T-helper 1 cell treated with Interleukin-12 subunit alpha and Interleukin-12 subunit beta and Interleukin-4 antibody, amounts not matched to agents 30 μg/mL and 1 μg/mL, for 36 hours (primary cell): Measurements from ENCODE around the gene MBOAT2.
"Not testable (repeated sequence)": the region's sequence is repeated elsewhere in the genome, so short reads cannot be mapped to it uniquely, and the experiment has no call there.

Source experiments
- H3K27ac Mint-ChIP-seq: one replicate; pipeline ENCODE4 v1.8.0; 2021; ENCODE audit warnings: mild to moderate bottlenecking, mixed read lengths
- H3K27me3 Mint-ChIP-seq: one replicate; pipeline ENCODE4 v1.8.0; 2021; ENCODE audit warnings: low read depth, mixed read lengths
- H3K36me3 Mint-ChIP-seq: one replicate; pipeline ENCODE4 v1.8.0; 2021; ENCODE audit warnings: low read depth, mixed read lengths
- H3K4me1 Mint-ChIP-seq: one replicate; pipeline ENCODE4 v1.8.0; 2021; ENCODE audit warnings: low read depth, mixed read lengths
- H3K4me3 Mint-ChIP-seq: one replicate; pipeline ENCODE4 v1.8.0; 2021; ENCODE audit warnings: mild to moderate bottlenecking, moderate library complexity, mixed read lengths
- H3K9me3 Mint-ChIP-seq: one replicate; pipeline ENCODE4 v1.8.0; 2021; ENCODE audit warnings: mixed read lengths

MBOAT2 gene

GRCh38 chr2:8992643-8993042, 10.8 kb downstream of the MBOAT2 start:
- Mint-ChIP-seq H3K27ac (no peak overlapping the region), H3K36me3 (no peaks in the 10 kb centered on the region), H3K27me3 (peaks cover 29% of the 10 kb centered on the region), H3K9me3 (no peaks in the 10 kb centered on the region), H3K4me3 (no peak overlapping the region), H3K4me1 (no peaks in the 10 kb centered on the region)

- H3K27ac Mint-ChIP-seq, result no peak overlapping the region
Observed at GRCh38 chr2:8989536-8990079, 13.9 kb downstream of the MBOAT2 start.

GRCh38 chr2:8987410-8987809, 16.1 kb downstream of the MBOAT2 start:
- H3K4me3 Mint-ChIP-seq, result no peak overlapping the region
- no peaks in the 10 kb centered on the region for H3K36me3 Mint-ChIP-seq
- H3K27me3 Mint-ChIP-seq, result peaks cover 26% of the 10 kb centered on the region
- H3K9me3 Mint-ChIP-seq, result no peaks in the 10 kb centered on the region
- no peak overlapping the region for H3K27ac Mint-ChIP-seq
- no peaks in the 10 kb centered on the region for H3K4me1 Mint-ChIP-seq

More at GRCh38 chr2:8989536-8990079, 13.9 kb downstream of the MBOAT2 start:
- no peak overlapping the region for H3K4me3 Mint-ChIP-seq
- H3K27me3 Mint-ChIP-seq, result peaks cover 29% of the 10 kb centered on the region
- H3K36me3 Mint-ChIP-seq, result no peaks in the 10 kb centered on the region
- no peaks in the 10 kb centered on the region for H3K4me1 Mint-ChIP-seq
- H3K9me3 Mint-ChIP-seq, result no peaks in the 10 kb centered on the region

GRCh38 chr2:8986327-8986976, 17.0 kb downstream of the MBOAT2 start:
- no peaks in the 10 kb centered on the region for H3K4me1 Mint-ChIP-seq
- no peaks in the 10 kb centered on the region for H3K36me3 Mint-ChIP-seq
- H3K9me3 Mint-ChIP-seq, result no peaks in the 10 kb centered on the region
- no peak overlapping the region for H3K27ac Mint-ChIP-seq
- peaks cover 17% of the 10 kb centered on the region for H3K27me3 Mint-ChIP-seq
- H3K4me3 Mint-ChIP-seq, result no peak overlapping the region

- H3K27ac Mint-ChIP-seq, result no peak overlapping the region
Observed at GRCh38 chr2:8985561-8986326, 17.7 kb downstream of the MBOAT2 start.

GRCh38 chr2:8984855-8985254, 18.6 kb downstream of the MBOAT2 start:
- H3K36me3 Mint-ChIP-seq, result no peaks in the 10 kb centered on the region
- peaks cover 7% of the 10 kb centered on the region for H3K27me3 Mint-ChIP-seq
- H3K4me3 Mint-ChIP-seq, result no peak overlapping the region
- H3K4me1 Mint-ChIP-seq, result no peaks in the 10 kb centered on the region
- H3K27ac Mint-ChIP-seq, result no peak overlapping the region
- H3K9me3 Mint-ChIP-seq, result no peaks in the 10 kb centered on the region

More at GRCh38 chr2:8985561-8986326, 17.7 kb downstream of the MBOAT2 start:
- Mint-ChIP-seq H3K36me3 (no peaks in the 10 kb centered on the region), H3K4me3 (no peak overlapping the region), H3K9me3 (no peaks in the 10 kb centered on the region), H3K27me3 (peaks cover 10% of the 10 kb centered on the region), H3K4me1 (no peaks in the 10 kb centered on the region)

GRCh38 chr2:8984157-8984556, 19.3 kb downstream of the MBOAT2 start:
- Mint-ChIP-seq H3K9me3 (no peaks in the 10 kb centered on the region), H3K27ac (no peak overlapping the region), H3K27me3 (peaks cover 6% of the 10 kb centered on the region), H3K4me3 (no peak overlapping the region), H3K36me3 (no peaks in the 10 kb centered on the region), H3K4me1 (no peaks in the 10 kb centered on the region)

GRCh38 chr2:8983571-8983970, 19.9 kb downstream of the MBOAT2 start:
- H3K4me1 Mint-ChIP-seq, result no peaks in the 10 kb centered on the region

GRCh38 chr2:8981876-8982275, 21.6 kb downstream of the MBOAT2 start:
- Mint-ChIP-seq H3K9me3 (no peaks in the 10 kb centered on the region), H3K36me3 (no peaks in the 10 kb centered on the region), H3K27me3 (peaks cover 6% of the 10 kb centered on the region), H3K4me1 (no peaks in the 10 kb centered on the region), H3K27ac (no peak overlapping the region), H3K4me3 (no peak overlapping the region)

More at GRCh38 chr2:8983571-8983970, 19.9 kb downstream of the MBOAT2 start:
- Mint-ChIP-seq H3K27me3 (peaks cover 6% of the 10 kb centered on the region), H3K36me3 (no peaks in the 10 kb centered on the region), H3K9me3 (no peaks in the 10 kb centered on the region), H3K27ac (no peak overlapping the region), H3K4me3 (no peak overlapping the region)

- Mint-ChIP-seq H3K4me1 (no peaks in the 10 kb centered on the region), H3K4me3 (no peak overlapping the region), H3K27me3 (peaks cover 6% of the 10 kb centered on the region), H3K9me3 (no peaks in the 10 kb centered on the region), H3K36me3 (no peaks in the 10 kb centered on the region), H3K27ac (no peak overlapping the region)
Observed at GRCh38 chr2:8980096-8980495, 23.4 kb downstream of the MBOAT2 start.

- Mint-ChIP-seq H3K9me3 (no peaks in the 10 kb centered on the region), H3K27me3 (no peaks in the 10 kb centered on the region), H3K4me3 (no peak overlapping the region), H3K27ac (no peak overlapping the region), H3K36me3 (no peaks in the 10 kb centered on the region), H3K4me1 (no peaks in the 10 kb centered on the region)
Observed at GRCh38 chr2:8977758-8978157, 25.7 kb downstream of the MBOAT2 start.

GRCh38 chr2:8976442-8977259, 26.8 kb downstream of the MBOAT2 start:
- Mint-ChIP-seq H3K4me1 (no peaks in the 10 kb centered on the region), H3K4me3 (no peak overlapping the region), H3K9me3 (no peaks in the 10 kb centered on the region), H3K27me3 (no peaks in the 10 kb centered on the region), H3K27ac (no peak overlapping the region), H3K36me3 (no peaks in the 10 kb centered on the region)

- Mint-ChIP-seq H3K4me1 (no peaks in the 10 kb centered on the region), H3K27me3 (peaks cover 8% of the 10 kb centered on the region), H3K9me3 (no peaks in the 10 kb centered on the region), H3K27ac (no peak overlapping the region), H3K36me3 (no peaks in the 10 kb centered on the region), H3K4me3 (no peak overlapping the region)
Observed at GRCh38 chr2:8974016-8974415, 29.5 kb downstream of the MBOAT2 start.

GRCh38 chr2:8973017-8973416, 30.5 kb downstream of the MBOAT2 start:
- H3K27ac Mint-ChIP-seq, H3K36me3 Mint-ChIP-seq, H3K4me3 Mint-ChIP-seq, H3K9me3 Mint-ChIP-seq, H3K4me1 Mint-ChIP-seq: not testable (repeated sequence)
- H3K27me3 Mint-ChIP-seq, result peaks cover 14% of the 10 kb centered on the region
